HG03457 (cell line): ENCODE results near the gene ANO9.

Experiments
- ATAC-seq: cut with Tn5 transposase; IDR thresholded peaks from one replicate; pipeline ENCODE4 v1.9.1; 2021; ENCODE audit warnings: moderate number of reproducible peaks; ENCODE audit not compliant: unreplicated experiment

The ANO9 gene

DNA sequence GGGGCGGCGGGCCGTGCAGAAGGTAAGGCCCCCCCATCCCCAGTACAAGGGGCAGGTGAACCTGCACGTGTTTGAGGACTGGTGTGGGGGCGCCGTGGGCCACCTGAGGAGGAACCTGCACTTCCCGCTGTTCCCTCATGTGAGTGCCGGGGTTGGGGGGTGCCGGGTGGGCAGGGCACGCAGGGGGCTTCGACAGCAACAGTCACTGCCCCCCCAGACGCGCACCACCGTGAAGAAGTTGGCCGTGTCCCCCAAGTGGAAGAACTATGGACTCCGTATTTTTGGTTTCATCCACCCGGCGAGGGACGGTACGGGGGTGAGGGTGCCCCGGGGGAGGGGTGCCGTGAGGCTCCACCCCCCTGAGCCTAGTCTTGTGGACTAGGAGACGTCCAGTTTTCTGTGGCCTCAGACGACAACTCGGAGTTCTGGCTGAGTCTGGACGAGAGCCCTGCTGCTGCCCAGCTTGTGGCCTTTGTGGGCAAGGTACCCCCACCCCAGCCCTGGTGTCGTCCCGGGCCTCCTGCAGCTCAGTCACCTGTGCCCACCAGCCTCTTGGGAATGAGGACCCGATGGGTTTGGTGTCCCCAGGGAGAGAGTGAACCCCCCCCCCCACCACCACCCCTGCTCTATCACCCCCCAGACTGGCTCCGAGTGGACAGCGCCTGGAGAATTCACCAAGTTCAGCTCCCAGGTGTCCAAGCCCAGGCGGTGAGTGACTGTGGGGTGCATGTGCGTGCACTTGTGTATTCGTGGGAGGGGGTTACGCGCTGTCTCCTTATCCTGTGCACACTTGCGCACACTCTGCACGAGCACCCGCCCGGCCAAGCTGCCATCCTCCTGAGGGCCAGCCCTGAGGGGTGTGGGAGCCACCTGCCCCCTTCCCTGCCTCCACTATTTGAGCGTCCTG is 68.7 kb downstream of the ANO9 start:
- ATAC-seq = no peak

DNA sequence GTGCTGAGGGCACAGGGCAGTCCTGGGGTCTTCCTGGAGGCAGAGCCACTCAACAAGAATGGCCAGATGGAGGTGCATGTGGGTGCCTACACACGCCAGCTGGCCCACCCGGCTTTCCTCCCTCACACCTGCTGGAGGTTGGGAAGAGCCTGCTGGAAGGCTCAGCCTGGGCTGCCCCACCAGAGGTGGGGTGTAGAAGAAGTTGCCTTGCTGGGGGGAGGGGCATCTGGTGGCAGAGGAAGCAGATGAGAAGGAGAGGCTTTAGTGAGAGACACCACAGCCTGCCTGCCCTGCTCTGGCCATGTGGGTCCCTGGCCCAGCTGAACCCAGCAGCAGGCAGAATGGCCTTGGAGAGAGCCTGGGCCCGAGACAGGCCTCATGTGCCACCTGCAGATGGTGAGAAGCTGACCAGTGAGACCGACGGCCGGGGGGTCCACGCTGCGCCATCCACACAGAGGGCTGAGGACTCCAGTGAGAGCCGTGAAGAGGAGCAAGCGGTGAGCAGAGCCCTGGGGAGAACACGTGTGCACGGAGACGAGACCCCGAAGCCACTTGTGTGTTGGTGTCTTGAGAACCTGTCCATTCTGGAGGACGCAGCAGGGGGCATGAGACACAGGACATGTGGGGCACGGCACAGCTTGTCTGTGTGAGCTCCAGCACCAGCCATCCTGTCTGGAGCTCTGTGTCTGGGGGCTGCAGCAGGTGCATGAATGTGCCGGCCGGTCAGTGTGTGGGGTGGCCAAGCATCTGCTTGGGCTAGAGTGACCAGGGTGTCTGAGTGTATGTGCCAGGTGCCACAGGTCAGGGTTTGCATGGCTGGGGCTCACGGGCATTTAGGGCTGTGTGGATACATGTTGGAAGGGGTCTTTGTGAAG is 69.9 kb downstream of the ANO9 start:
- ATAC-seq = no peak

DNA sequence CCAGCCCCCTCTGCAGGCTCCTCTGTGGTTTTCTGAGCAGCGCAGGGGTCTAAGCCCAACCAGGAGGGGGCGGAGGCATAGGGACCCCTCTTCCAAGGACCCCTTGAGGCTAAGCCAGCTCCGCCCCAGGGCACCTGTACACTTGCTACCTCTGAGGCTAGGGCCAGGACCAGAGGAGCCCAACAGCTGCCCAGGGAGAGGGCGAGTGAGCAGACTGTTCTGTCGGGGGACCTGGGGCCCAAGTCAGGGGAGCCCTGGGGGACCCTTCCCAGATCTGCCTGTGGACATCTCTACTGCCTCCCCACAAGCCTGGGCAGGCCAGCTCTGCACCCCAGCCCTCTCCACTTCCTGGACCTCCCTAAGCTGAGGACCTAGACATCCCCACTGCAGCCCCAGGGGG is 70.8 kb downstream of the ANO9 start:
- ATAC-seq = no peak

DNA sequence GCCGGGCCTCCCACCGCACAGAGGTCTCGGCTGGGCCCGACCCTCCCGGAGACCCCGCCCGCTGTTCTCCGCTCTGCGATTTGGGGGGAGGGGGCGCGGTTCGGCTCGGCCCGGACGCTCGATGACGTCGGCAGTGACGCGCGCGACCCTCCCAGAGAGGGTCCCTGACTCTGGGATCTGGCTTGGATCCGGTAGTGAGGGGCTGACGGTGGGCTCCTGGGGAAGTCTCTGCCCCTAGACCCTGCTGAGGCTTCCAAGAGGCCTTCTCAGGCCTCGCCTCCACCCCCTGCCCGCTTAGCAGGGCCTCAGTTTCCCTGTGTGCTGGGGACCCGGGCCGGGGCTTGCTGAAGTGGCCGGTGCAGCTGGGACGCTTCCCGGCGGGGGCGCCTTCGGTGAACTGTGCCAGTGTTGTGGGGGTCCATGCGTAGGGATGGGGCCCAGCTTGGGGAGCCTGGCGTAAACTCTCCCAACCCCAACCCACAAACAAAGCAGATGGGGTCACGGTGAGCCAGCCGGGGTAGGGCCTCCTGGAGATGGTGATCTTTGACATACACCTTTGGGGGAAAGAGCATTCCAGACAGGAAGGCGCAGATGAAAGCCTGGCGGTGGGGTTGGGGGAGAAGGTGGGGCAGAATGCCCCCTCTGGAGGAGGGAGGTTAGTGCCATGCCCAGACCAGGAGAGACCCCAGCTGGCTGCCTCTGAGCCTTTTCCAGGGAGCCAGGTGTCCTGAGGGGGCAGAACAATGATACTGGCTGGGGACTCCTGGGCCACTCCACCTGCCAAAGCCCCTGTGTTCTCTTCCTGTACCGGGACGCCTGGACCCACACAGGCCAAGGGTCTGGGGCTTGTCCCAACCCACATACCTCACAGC is 71.5 kb downstream of the ANO9 start:
- no peak for ATAC-seq

DNA sequence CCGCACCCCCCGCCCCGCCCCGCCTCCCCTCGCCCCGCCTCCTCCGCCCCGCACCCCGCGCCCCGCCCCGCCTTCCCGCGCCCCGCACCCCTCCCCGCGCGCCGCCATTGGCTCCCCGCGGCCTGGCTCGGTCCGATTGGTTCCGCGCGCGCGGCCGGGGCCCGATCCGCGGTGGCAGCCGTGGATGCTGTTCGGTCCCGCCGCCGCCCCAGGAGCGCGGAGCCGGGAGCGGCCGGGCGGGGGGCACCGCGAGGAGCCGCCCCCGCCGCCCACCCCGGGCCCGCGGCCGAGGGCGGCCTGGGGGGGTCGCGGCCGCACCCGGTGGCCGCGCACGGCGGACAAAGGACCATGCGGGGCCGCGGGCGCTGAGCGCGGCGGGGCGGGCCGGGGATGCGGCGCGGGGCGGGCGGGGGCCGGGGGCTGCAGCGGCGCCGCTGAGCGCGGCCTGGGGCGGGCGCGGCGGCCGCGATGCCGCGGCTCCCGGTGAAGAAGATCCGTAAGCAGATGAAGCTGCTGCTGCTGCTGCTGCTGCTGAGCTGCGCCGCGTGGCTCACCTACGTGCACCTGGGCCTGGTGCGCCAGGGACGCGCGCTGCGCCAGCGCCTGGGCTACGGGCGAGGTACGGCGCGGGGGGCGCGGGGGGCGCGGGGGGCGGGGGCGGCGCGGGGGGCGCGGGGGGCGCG is 72.3 kb downstream of the ANO9 start, which contains the start of gene B4GALNT4:
Gene B4GALNT4, plus strand, starts transcription at position 164 of the 683 bp plus-strand sequence. Its CDS starts 305 bp downstream, at position 469.
- ATAC-seq = no peak

DNA sequence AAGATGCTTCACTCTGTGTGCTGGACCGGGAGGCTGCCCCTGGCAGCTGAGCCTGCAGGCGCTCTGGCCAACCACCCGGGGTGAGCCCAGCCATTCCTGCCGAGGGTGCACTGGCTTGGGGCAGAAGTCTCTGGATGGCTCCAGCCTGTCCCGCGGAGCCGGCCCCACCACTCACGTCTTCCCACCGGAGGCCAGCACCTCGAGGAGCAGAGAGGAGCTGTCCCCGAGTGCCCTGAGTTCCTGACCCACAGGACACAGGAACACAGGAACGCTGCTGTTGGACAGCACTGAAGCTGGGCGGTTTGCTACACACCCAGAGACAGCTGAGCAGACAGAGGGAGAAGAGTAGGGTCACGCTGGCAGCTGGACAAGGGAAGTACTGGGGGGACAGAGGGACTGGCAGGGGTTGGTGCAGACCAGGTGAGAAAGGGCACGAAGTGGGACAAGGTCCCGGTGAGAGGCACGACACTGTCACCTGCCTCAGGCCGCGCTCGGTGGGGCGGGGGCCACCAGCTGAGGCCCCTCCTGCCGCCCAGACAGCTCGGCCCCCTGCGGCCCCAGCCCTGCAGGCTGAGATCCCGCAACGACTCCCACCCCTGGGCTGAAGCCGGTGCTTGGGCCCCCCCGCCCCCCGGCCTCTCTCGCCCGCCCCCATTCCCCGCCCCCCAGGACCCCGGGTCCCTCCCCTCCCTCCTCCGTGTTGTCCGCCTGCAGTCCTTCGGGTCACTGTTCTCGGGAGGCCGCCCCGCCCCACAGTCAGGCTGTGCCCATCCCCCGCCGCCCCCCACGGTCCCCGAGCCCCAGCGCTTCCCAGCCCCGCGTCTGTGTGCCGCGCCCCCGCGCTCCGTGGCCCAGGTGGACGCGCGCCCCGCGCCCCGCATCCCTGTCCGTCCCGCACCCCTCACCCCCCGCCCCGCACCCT is 73.1 kb downstream of the ANO9 start:
- no peak for ATAC-seq

DNA sequence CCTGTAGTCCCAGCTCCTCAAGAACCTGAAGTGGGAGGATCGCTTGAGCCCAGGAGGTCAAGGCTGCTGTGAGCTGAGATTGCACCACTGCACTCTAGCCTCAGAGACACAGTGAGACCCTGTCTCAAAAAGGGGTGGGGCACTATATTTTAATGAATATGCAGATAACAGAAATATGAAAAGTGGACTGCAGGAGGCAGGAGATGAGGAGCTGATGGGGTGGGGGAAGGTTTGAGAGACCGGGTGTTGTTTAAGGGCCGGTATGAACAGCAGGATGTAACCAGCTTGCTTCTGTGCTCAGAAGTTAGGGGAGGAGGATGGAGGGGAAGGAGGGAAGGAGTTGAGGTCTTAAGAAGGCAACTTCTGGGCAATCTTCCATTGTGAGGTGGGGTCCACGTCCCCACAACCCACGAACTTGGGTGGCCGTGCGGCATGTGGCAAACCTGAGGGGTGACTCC is 73.8 kb downstream of the ANO9 start:
- no peak for ATAC-seq
